ENCODE measurements around the gene PRKCZ.
A peak's percentile ranks its signal among the peaks of the same experiment; 100 is the strongest.
"Not testable (repeated sequence)": the region's sequence is repeated elsewhere in the genome, so short reads cannot be mapped to it uniquely, and the experiment has no call there.

PRKCZ gene

GRCh38 chr1:2104621-2105427 is 54.6 kb downstream of the PRKCZ start:
- DNase-seq: peak; percentile 4

DNA sequence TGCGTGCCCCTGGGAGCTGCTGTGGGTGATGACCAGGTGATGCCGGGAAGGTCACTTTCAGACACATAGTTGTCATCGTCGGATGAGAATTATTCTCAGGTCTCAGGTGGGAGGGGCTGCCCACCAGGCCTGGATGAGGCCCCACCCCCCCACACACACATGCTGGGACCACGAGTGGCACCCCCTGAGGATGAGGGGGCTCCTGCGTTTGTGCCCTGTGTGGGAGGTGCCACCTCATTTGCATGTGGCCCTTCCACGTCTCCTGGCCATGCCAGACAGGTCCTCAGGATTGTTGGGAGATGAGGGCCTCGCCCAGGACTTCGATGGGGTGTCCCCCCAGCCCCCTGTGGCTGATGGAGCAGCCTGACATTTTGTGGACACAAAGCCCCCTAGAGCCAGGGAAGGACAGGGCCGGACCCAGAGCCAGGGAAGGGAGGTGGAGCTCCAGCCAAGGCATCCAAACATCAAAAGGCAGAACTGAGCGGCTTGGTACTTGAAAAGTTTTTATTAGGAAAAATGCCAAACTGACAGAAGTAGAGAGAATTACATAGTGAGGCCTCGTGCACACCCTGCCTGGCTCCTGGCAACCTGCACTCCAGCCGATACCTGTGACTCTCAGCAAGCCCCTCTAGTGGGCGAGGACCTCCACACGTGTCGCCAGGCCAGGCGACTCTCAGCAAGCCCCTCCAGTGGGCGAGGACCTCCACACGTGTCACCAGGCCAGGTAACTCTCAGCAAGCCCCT is 55.7 kb downstream of the PRKCZ start:
- no peak for DNase-seq

- DNase-seq: no peak
These were observed 56.6 kb downstream of the PRKCZ start for GRCh38 chr1:2106659-2107405.

DNA sequence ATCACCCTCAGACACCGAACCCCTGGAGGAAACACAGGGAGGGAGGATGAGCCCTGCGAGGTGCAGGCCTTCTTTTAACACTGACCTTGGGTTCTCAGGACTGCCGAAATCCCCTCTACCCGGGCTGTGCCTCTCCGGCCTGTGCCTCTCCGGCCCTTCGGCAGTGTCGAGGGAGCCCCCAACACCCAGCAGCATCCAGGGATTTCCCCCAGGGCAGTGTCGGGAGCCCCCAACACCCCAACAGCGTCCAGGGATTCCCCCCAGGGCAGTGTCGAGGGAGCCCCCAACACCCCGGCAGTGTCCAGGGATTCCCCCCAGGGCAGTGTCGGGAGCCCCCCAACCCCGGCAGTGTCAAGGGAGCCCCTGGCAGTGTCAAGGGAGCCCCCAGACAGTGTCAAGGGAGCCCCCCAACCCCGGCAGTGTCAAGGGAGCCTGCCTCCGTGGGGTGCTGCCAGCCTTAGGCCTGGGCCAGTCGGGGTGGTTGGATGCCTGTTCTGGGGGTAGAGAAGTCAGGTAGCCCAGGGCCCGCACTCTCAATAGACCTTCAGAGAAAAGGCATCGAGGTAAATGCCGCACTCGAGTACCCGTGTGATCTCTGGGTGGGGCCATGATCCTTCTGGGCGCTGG is 57.5 kb downstream of the PRKCZ start:
- no peak for DNase-seq

- DNase-seq: peak; percentile 22
These were observed 58.1 kb downstream of the PRKCZ start for GRCh38 chr1:2108213-2108876.

GRCh38 chr1:2108877-2109580 is 58.8 kb downstream of the PRKCZ start:
- DNase-seq: no peak

- DNase-seq: no peak
These were observed 59.4 kb downstream of the PRKCZ start for GRCh38 chr1:2109581-2110021.

DNA sequence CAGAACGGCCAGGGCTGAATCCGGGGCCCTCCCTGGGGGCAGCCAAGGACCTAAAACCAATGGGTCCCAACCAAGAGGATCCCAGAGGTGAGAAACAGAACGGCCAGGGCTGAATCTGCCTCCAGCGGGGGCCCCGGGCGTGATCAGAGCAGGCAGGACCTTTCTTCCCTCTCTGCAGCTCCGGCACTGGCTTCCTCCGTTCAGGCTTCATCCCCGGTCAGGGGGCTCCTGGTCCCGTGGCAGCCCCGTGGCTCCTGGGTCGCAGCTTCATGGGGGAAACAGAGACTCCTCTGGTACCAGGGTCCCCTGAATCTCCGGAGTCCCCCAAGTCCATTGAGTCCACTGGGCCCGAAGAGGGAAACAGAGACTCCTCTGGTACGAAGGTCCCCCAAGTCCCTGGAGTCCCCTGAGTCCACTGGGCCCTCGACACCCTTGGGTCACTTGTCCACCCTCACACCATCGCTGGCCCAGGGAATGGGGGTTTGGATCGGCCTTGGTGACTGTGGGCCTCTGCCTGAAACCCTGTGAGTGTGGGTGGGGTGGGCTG is 60.1 kb downstream of the PRKCZ start:
- no peak for DNase-seq

DNA sequence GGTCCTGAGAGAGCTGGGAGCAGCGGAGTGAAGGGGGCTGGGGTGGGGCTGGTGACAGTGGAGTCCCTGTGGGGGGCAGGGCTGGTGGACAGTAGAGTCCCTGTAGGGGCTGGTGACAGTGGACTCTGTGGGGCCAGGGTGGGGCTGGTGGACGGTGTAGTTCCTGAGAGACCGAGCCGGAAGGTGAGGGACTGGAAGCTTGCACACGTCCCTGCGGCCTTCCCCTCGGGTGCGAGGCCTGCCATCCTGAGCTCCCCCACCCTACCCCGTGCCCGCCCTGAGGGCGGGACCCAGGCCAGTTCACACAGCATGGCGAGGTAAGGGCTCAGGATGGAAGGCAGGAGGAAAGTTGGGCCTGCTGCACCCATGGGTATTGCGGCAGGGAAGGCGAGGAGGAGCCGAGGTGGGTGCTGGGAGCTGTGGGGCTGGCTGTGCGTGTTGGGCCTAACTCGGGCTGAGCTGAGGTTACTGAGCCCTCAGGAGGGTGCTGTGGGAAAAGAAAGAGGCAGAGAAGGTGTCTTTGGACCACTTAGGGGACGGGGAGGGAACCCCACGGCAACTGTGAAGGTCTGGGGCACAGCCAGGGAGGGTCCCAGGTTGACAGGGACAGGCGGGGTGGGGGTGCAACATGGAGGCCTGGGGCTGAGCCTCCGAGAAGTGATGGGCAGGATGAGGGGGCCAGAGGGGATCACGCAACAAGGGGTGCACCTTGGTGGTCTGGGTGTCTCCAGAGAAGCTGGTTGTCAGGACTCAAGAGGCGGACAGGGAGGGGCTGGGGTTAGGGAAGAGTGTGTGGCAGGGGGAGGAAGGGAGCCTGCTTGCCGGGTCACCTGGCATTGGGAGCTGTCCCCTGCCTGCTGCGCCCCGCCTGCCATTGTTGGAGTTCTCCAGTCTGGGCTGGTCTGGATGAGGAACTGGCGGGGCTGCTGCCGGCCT is 60.8 kb downstream of the PRKCZ start:
- DNase-seq: no peak

DNA sequence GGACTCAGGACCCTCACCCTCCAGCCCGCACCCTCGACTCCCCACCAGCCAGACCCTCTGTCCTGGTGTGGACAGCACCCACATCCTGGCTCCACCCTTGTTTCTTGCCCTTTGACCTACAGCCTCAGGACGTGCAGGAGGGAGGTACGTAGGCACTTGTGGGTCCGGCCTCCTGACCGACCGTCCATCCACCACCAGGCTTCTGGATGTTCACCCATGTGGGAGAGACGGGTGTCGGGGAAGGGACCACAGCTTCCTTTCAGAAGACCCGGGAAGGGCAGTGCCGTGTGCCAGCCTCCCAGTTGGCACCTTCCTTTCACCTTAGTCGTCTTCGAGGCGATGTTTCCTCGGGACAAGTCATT is 61.4 kb downstream of the PRKCZ start:
- DNase-seq: no peak

DNA sequence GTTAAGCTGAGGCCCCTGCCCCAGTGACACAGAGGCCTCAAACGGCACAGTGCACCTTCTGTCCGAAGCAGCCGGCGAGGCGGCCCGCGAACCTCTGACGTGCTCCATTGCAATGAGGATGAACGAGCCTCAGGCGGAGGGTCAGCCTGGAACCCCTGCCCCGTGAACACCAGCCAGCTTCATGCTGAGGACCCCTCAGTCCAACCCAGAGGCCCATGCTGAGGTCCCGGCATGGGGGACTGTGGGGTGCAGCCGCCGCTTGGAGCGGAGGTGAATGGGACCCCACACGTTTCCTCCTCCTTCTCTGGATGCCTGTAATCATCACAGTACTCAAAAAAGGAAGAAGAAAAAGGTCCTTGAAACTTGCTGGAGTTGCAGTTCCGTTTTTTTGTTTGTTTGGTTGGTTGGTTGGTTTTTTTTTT is 62.1 kb downstream of the PRKCZ start:
- no peak for DNase-seq

GRCh38 chr1:2113620-2114135 is 63.5 kb downstream of the PRKCZ start:
- DNase-seq: no peak

GRCh38 chr1:2114635-2115007 is 64.4 kb downstream of the PRKCZ start:
- DNase-seq: not testable (repeated sequence)

GRCh38 chr1:2115008-2115641 is 64.9 kb downstream of the PRKCZ start:
- no peak for DNase-seq

DNA sequence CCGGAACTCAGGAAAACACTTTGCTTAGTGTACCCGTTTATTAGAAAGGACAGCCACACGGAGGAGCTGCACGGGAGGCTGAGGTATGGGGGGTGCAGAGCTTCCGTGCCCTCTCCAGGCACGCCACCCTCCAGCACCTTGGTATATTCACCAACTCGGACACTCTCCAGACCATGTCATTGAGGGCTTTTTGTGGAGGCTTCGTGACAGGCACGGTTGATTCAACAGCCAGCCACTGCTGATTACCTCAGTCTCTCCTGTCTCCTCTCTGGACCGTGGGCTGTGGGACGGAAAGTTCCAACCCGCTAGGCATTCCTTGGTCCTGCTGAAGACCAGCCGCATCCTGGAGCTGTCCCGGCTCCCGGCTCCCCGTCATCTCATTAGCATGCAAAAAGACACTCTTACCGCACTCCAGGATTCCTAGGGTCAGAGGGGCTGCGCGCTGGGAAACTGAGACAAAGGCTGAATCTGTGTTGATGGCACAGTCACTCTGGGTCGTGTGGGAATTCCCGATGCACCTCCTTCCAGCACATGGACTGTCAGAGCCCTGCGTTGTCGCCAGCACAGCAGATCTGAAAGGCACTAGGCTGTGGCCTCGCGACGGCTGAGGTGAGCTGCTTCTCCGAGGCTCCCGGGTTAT is 65.6 kb downstream of the PRKCZ start:
- no peak for DNase-seq

- no peak for DNase-seq
These were observed 69.7 kb downstream of the PRKCZ start for GRCh38 chr1:2119886-2120285.

GRCh38 chr1:2121101-2121691 is 71.0 kb downstream of the PRKCZ start:
- DNase-seq: no peak

GRCh38 chr1:2121794-2122193 is 71.6 kb downstream of the PRKCZ start:
- DNase-seq: not testable (repeated sequence)
